ENCODE results near the gene RAB3A.

GRCh38 chr19:18161636-18162002 is 42.2 kb downstream of the RAB3A start:
- no peak for TF ChIP-seq CTCF (tag by site-specific recombination; IDR thresholded peaks at IDR 0.05)
- TF ChIP-seq ZNF112 (tag by site-specific recombination; IDR thresholded peaks at IDR 0.05) = no peak
- no peak for TF ChIP-seq REST (tag by site-specific recombination; IDR thresholded peaks at IDR 0.05)
- TF ChIP-seq ZSCAN30 (tag by site-specific recombination; IDR thresholded peaks at IDR 0.05) = no peak
- TF ChIP-seq ZNF549 (tag by site-specific recombination; IDR thresholded peaks at IDR 0.05) = no peak
- TF ChIP-seq ZNF654 (tag by site-specific recombination; IDR thresholded peaks at IDR 0.05; ENCODE audit: low read depth) = no peak

All from HEK293 (cell line).